ENCODE measurements around the gene AGAP1.

DNA sequence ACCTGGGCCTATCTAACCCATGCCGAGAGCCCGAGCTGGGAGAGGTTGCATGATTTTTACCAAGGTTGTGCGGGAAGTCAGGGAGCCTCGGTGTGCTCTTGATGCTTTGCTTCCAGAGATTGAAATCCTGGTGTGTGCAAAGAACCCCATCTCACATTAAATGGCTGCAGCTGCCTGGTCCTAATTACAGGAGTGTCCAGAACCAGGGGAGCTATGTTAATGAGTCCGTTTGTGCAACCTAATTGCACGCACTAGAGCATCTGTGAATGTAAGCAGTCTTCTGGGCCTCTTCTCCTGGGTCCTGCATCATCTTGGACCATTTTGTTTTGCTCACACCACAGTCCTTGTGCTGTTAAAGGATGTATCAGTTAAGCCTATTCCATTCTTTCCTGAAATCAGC, 263.8 kb downstream of the AGAP1 start:
- TF ChIP-seq, protein P1, sequence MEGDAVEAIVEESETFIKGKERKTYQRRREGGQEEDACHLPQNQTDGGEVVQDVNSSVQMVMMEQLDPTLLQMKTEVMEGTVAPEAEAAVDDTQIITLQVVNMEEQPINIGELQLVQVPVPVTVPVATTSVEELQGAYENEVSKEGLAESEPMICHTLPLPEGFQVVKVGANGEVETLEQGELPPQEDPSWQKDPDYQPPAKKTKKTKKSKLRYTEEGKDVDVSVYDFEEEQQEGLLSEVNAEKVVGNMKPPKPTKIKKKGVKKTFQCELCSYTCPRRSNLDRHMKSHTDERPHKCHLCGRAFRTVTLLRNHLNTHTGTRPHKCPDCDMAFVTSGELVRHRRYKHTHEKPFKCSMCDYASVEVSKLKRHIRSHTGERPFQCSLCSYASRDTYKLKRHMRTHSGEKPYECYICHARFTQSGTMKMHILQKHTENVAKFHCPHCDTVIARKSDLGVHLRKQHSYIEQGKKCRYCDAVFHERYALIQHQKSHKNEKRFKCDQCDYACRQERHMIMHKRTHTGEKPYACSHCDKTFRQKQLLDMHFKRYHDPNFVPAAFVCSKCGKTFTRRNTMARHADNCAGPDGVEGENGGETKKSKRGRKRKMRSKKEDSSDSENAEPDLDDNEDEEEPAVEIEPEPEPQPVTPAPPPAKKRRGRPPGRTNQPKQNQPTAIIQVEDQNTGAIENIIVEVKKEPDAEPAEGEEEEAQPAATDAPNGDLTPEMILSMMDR (IDR thresholded peaks at IDR 0.05): no peak
- no peak for TF ChIP-seq POLR2A (IDR thresholded peaks at IDR 0.05)

Data from uterus (tissue), 2 donors.